Erythroblast (primary cell): ENCODE results near the gene SERPINF2.

ENCODE experiments used
- GATA1 ChIP-seq: IDR thresholded peaks from 2 replicates; pipeline ENCODE4 v1.6.1; 2011; ENCODE audit warnings: low read depth, mild to moderate bottlenecking, control low read depth, low read length, moderate library complexity
- POLR2A ChIP-seq: IDR thresholded peaks from 2 replicates; pipeline ENCODE4 v1.6.1; 2011; ENCODE audit warnings: mild to moderate bottlenecking, low read length

GRCh38 chr17:1715803-1716075, 26.9 kb upstream of the SERPINF2 start:
- TF ChIP-seq POLR2A, result no peak
- no peak for TF ChIP-seq GATA1
